ENCODE results near the gene ISCU.

DNA sequence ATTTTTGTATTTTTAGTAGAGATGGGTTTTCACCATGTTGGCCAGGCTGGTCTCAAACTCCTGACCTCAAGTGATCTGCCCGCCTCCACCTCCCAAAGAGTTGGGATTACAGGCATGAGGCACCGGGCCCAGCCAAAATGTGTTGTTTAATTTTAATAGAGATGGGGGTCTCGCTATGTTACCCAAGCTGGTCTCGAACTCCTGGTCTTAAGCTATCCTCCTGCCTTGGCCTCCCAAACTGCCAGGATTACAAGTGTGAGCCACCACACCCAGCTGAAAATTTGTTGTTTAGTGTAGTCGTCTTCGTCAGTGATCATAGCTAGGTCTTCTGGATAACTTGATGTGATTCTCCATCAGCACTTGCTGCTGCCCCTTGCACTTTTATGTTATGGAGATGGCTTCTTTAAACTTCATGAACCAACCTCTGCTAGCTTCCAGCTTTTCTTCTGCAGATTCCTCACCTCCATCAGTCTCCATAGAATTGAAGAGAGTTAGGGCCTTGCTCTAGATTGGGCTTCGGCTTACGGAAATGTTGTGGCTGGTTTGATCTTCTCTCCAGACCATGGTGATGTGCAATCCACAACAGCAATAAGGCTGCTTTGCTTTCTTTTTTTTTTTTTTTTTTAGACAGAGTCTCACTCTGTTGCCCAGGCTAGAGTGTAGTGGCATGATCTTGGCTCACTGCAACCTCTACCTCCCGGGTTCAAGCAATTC lies 13.0 kb downstream of the ISCU start:
- TF ChIP-seq, protein P1, sequence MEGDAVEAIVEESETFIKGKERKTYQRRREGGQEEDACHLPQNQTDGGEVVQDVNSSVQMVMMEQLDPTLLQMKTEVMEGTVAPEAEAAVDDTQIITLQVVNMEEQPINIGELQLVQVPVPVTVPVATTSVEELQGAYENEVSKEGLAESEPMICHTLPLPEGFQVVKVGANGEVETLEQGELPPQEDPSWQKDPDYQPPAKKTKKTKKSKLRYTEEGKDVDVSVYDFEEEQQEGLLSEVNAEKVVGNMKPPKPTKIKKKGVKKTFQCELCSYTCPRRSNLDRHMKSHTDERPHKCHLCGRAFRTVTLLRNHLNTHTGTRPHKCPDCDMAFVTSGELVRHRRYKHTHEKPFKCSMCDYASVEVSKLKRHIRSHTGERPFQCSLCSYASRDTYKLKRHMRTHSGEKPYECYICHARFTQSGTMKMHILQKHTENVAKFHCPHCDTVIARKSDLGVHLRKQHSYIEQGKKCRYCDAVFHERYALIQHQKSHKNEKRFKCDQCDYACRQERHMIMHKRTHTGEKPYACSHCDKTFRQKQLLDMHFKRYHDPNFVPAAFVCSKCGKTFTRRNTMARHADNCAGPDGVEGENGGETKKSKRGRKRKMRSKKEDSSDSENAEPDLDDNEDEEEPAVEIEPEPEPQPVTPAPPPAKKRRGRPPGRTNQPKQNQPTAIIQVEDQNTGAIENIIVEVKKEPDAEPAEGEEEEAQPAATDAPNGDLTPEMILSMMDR (IDR thresholded peaks at IDR 0.05) = no peak
- TF ChIP-seq POLR2AphosphoS5 (IDR thresholded peaks at IDR 0.05; ENCODE audit: low read depth, low read length) = no peak
- TF ChIP-seq FOXM1 (IDR thresholded peaks at IDR 0.05; ENCODE audit: low read depth) = no peak
- TF ChIP-seq TEAD4 (IDR thresholded peaks at IDR 0.05; ENCODE audit: borderline replicate concordance, insufficient read depth) = no peak
- no peak for TF ChIP-seq CHD2 (IDR thresholded peaks at IDR 0.05; ENCODE audit: low read length, partially characterized antibody)
- TF ChIP-seq RFX5 (IDR thresholded peaks at IDR 0.05; ENCODE audit: low read length) = no peak
- TF ChIP-seq JUND (IDR thresholded peaks at IDR 0.05) = no peak
- no peak for TF ChIP-seq EZH2phosphoT487 (IDR thresholded peaks at IDR 0.05; ENCODE audit: borderline replicate concordance, low read depth)
- TF ChIP-seq, protein P2, sequence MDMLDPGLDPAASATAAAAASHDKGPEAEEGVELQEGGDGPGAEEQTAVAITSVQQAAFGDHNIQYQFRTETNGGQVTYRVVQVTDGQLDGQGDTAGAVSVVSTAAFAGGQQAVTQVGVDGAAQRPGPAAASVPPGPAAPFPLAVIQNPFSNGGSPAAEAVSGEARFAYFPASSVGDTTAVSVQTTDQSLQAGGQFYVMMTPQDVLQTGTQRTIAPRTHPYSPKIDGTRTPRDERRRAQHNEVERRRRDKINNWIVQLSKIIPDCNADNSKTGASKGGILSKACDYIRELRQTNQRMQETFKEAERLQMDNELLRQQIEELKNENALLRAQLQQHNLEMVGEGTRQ (IDR thresholded peaks at IDR 0.05; ENCODE audit: borderline replicate concordance, low read depth, low read length) = no peak
- TF ChIP-seq, protein P3, sequence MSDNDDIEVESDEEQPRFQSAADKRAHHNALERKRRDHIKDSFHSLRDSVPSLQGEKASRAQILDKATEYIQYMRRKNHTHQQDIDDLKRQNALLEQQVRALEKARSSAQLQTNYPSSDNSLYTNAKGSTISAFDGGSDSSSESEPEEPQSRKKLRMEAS (IDR thresholded peaks at IDR 0.05; ENCODE audit: low read depth) = no peak

All from SK-N-SH (cell line).